Parathyroid adenoma (tissue), 2 donors: ENCODE data around the gene ZDHHC20.

ENCODE experiments used
- H2AFZ ChIP-seq: fragments of 300-600 bp; sonication (generic); one replicate; pipeline ENCODE4 v1.7.0; 2017; ENCODE audit warnings: antibody characterized with exemption, mild to moderate bottlenecking
- H3K27ac ChIP-seq: fragments of 300-600 bp; sonication (generic); one replicate; pipeline ENCODE4 v1.7.0; 2017
- H3K27me3 ChIP-seq: fragments of 300-600 bp; sonication (generic); one replicate; pipeline ENCODE4 v1.7.0; 2017; ENCODE audit warnings: low read length; ENCODE audit not compliant: control insufficient read depth, insufficient read depth
- H3K36me3 ChIP-seq: fragments of 300-600 bp; sonication (generic); one replicate; pipeline ENCODE4 v1.7.0; 2017; ENCODE audit warnings: low read length; ENCODE audit not compliant: control insufficient read depth, insufficient read depth
- H3K4me1 ChIP-seq: fragments of 300-600 bp; sonication (generic); one replicate; pipeline ENCODE4 v1.7.0; 2017; ENCODE audit warnings: control low read depth
- H3K4me2 ChIP-seq: fragments of 300-600 bp; sonication (generic); one replicate; pipeline ENCODE4 v1.7.0; 2017; ENCODE audit warnings: low read length
- H3K4me3 ChIP-seq: fragments of 300-600 bp; sonication (generic); one replicate; pipeline ENCODE4 v1.7.0; 2017; ENCODE audit warnings: low read depth, low read length
- H3K79me2 ChIP-seq: fragments of 300-600 bp; sonication (generic); one replicate; pipeline ENCODE4 v1.7.0; 2017; ENCODE audit warnings: control low read depth
- H3K9ac ChIP-seq: fragments of 300-600 bp; sonication (generic); one replicate; pipeline ENCODE4 v1.7.0; 2017; ENCODE audit warnings: mild to moderate bottlenecking
- H3K9me3 ChIP-seq: fragments of 300-600 bp; sonication (generic); one replicate; pipeline ENCODE4 v1.7.0; 2017; ENCODE audit warnings: low read length; ENCODE audit not compliant: control insufficient read depth
- TF ChIP-seq, protein P1 (sequence below): fragments of 300-600 bp; sonication (generic); IDR thresholded peaks from one replicate; pipeline ENCODE4 v1.7.0; 2017; ENCODE audit warnings: antibody characterized with exemption, mild to moderate bottlenecking
- donor health status: primary hyperparathyroidism.

Gene ZDHHC20

DNA sequence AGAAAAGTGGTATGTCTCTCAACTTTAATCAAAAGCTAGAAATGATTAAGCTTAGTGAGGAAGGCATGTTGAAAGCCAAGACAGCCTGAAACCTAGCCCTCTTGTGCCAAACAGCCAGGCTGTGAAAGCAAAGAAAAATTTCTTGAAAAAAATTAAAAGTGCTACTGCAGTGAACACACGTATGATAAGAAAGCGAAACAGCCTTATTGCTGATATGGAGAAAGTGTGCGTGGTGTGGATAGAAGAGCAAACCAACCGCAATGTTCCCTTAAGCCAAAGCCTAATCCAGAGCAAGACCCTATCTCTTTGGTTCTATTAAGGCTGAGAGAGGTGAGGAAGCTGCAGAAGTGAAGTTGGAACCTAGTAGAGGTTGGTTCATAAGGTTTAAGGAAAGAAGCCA, 96.4 kb downstream of the ZDHHC20 start:
- H3K9me3 ChIP-seq = no peaks in the 10 kb centered on the region

DNA sequence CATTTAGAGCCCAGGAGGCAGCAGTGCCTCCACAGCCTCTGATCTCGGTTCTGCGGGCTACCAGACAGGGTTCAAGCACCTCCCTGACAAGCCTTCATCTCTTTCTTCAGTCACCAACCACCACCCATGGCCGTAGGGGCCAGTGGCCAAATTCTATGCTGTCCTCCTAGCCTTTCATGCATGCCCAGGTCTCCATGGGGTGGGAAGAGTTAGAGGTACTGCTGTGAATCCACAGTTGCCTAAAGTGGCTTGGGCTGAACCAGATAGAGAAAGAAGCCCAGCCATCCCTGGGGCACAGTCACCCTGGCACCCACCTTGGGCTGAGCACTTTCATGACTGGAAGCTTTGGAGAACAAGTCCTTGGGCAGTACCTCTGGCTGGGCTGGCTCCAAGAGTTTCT, 97.4 kb downstream of the ZDHHC20 start:
- Histone ChIP-seq H3K9ac (no peak overlapping the region), H3K36me3 (no peaks in the 10 kb centered on the region), H3K4me2 (no peak overlapping the region), H3K27me3 (no peaks in the 10 kb centered on the region), H3K4me1 (no peaks in the 10 kb centered on the region), H3K9me3 (no peaks in the 10 kb centered on the region), H3K4me3 (no peak overlapping the region), H3K27ac (no peak overlapping the region), H3K79me2 (no peaks in the 10 kb centered on the region), H2AFZ (no peak overlapping the region)
- TF ChIP-seq, protein P1, sequence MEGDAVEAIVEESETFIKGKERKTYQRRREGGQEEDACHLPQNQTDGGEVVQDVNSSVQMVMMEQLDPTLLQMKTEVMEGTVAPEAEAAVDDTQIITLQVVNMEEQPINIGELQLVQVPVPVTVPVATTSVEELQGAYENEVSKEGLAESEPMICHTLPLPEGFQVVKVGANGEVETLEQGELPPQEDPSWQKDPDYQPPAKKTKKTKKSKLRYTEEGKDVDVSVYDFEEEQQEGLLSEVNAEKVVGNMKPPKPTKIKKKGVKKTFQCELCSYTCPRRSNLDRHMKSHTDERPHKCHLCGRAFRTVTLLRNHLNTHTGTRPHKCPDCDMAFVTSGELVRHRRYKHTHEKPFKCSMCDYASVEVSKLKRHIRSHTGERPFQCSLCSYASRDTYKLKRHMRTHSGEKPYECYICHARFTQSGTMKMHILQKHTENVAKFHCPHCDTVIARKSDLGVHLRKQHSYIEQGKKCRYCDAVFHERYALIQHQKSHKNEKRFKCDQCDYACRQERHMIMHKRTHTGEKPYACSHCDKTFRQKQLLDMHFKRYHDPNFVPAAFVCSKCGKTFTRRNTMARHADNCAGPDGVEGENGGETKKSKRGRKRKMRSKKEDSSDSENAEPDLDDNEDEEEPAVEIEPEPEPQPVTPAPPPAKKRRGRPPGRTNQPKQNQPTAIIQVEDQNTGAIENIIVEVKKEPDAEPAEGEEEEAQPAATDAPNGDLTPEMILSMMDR = no peak

More for the DNA sequence above, 96.4 kb downstream of the ZDHHC20 start:
- Histone ChIP-seq H3K4me1 (no peaks in the 10 kb centered on the region), H3K79me2 (no peaks in the 10 kb centered on the region), H3K4me3 (no peak overlapping the region), H2AFZ (no peak overlapping the region), H3K27me3 (no peaks in the 10 kb centered on the region), H3K4me2 (no peak overlapping the region), H3K9ac (no peak overlapping the region), H3K36me3 (no peaks in the 10 kb centered on the region), H3K27ac (no peak overlapping the region)
- TF ChIP-seq, protein P1 = no peak

DNA sequence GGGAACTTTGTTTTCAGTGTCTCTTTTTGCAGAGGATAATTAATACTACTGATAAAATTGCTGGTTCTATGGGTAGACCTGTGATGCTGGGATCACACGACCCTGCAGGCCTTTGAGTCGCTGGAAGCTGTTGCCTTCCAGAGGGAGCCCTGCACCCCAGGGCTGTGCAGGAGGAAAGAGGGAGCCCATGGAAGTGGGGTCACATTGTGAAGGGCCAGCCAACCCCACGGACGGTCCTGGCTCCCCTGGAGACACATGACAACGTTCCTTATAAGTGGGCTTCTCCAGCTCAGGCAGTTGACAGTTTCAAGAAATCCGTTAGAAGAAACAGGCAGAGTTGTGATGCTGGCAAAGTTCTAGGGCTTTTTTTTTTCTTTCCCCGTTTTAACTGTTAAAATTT, 98.0 kb downstream of the ZDHHC20 start:
- H3K27ac ChIP-seq = no peak overlapping the region
- H3K36me3 ChIP-seq = no peaks in the 10 kb centered on the region
- H3K9ac ChIP-seq = no peak overlapping the region
- H3K4me3 ChIP-seq = no peak overlapping the region
- H3K4me1 ChIP-seq = no peaks in the 10 kb centered on the region
- no peak overlapping the region for H3K4me2 ChIP-seq
- H3K27me3 ChIP-seq = no peaks in the 10 kb centered on the region
- H3K9me3 ChIP-seq = no peaks in the 10 kb centered on the region
- H3K79me2 ChIP-seq = no peaks in the 10 kb centered on the region
- no peak overlapping the region for H2AFZ ChIP-seq
- TF ChIP-seq, protein P1 = no peak

DNA sequence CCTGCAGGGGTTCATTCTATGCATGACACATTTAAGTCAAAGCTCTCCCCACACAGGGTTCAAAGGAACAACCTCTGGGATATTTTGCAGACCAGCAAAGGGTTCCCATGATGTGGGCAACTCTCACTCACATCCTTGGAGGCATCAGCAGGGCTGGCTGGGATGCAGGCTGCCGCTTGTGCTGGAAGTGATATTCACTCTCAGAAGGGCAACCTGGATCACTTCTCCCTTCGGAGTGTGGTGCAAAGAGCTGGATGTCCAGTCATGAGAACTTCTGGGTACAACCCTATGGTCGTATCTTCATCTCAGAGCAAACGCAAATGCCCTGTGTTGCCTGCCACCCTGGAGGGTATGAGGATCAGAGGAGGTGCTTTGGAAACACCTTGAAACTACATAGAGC, 98.6 kb downstream of the ZDHHC20 start:
- TF ChIP-seq, protein P1 = no peak
- no peak overlapping the region for H3K27ac ChIP-seq
- no peak overlapping the region for H3K4me2 ChIP-seq
- no peaks in the 10 kb centered on the region for H3K36me3 ChIP-seq
- no peak overlapping the region for H3K9ac ChIP-seq
- H3K9me3 ChIP-seq = no peaks in the 10 kb centered on the region
- no peaks in the 10 kb centered on the region for H3K79me2 ChIP-seq
- no peak overlapping the region for H3K4me3 ChIP-seq
- H2AFZ ChIP-seq = no peak overlapping the region
- no peaks in the 10 kb centered on the region for H3K27me3 ChIP-seq
- no peaks in the 10 kb centered on the region for H3K4me1 ChIP-seq

DNA sequence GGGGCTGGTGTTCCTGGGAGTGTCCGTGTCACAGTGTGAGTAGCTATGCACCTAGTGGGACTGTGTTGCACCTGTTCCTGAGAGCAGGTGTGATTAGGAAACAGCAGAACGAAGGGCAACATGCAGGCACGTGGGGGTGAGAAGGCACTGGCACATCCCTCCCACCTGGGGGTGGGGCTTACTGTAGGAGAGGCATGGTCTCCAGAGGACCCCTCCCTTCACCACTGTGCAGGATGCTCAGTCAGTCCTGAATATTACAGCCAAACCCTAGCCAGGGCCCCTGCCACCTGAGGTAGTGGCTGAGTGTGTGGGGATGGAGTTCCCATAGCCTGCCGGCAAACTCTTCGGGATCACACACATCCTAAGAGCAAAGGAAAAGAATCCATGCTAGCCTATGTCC, 99.2 kb downstream of the ZDHHC20 start:
- TF ChIP-seq, protein P1 = no peak
- H2AFZ ChIP-seq = no peak overlapping the region

More for the DNA sequence above, 99.2 kb downstream of the ZDHHC20 start:
- H3K4me3 ChIP-seq = no peak overlapping the region
- no peak overlapping the region for H3K9ac ChIP-seq
- no peak overlapping the region for H3K4me2 ChIP-seq
- H3K9me3 ChIP-seq = no peaks in the 10 kb centered on the region
- no peaks in the 10 kb centered on the region for H3K36me3 ChIP-seq
- no peaks in the 10 kb centered on the region for H3K27me3 ChIP-seq
- H3K79me2 ChIP-seq = no peaks in the 10 kb centered on the region
- no peaks in the 10 kb centered on the region for H3K4me1 ChIP-seq
- H3K27ac ChIP-seq = no peak overlapping the region
